Activated CD4-positive, alpha-beta T cell treated with anti-CD3 and anti-CD28 coated beads, Interleukin-2, amount 50 U/mL, for 4 hours (primary cell): Measurements from ENCODE around the gene CCL3.
A peak's percentile ranks its signal among the peaks of the same experiment; 100 is the strongest.
"Not testable (repeated sequence)": the region's sequence is repeated elsewhere in the genome, so short reads cannot be mapped to it uniquely, and the experiment has no call there.

ENCODE experiments used
- DNase-seq, 2 experiments: peaks; one replicate each; pipeline ENCODE4 v3.0.0-alpha.2; 2020

Gene CCL3

DNA sequence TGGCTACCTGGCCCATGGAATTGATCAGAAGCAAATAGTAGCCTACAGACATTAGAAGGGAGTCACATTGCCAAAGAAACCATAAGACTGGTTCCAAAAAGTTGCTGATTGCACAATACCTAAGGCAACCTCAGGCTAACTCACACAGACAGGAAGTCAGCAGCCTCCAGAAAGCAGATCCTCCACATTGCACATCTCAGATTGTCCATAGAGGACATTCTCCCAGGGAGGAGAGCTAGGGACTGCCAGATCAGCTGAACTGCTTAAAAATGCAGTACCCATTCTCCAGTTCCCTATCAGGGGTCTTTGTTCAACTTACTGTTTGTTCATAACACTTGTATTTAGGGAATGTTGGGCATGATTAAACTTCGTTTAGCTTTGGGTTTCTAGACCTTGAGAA is 4.2 kb downstream of the CCL3 start:
- DNase-seq, result no peak

DNA sequence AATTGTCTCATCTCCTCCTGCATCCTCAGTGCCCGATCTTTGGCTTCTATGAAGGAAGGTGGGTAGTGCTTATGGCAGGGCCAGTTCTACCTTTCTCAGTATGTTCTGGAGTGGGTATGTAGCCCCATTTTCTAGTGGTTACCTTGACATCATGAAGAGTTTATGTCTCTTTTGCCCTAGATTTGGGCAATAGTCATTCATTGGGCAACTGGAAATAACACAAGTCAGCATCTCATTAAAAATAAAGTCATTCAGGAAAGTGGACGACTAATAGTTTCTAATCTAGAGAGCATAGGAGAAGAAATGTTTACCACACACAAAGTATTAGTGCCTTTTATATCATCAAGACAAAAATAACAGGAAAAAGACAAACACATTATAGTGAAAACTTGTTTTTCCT is 6.3 kb downstream of the CCL3 start:
- DNase-seq, result not testable (repeated sequence)

DNA sequence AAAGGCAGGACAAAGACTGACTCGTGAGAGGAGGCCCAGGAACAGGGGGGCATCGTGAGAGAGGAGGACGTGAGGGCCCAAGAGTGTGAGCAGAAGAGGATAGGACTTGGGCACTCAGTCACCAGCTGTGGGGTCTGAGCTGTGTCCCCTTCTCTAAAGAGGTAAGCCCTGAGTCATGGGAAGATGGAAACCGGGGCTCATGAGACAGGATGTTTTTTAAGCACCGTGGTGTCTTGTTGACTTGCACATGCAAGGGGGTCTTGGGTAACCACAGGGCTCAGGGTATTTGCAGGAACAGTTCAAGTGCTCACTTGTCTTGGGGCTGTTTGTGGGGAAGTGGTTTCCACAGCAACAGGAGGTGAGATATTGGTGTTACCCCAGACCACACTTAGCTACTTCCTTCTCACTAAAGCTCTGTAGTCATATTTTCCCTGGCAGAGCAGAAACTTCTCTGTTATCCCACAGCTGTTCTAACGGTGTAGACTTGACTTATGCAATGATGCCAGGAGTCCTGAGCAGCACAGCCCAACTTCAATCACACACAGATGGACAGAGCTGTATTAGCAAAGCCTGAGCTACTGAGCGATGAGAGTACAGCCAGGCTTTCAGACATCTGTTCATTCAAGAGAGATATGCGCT is 7.3 kb downstream of the CCL3 start:
- DNase-seq, result not testable (repeated sequence)

DNA sequence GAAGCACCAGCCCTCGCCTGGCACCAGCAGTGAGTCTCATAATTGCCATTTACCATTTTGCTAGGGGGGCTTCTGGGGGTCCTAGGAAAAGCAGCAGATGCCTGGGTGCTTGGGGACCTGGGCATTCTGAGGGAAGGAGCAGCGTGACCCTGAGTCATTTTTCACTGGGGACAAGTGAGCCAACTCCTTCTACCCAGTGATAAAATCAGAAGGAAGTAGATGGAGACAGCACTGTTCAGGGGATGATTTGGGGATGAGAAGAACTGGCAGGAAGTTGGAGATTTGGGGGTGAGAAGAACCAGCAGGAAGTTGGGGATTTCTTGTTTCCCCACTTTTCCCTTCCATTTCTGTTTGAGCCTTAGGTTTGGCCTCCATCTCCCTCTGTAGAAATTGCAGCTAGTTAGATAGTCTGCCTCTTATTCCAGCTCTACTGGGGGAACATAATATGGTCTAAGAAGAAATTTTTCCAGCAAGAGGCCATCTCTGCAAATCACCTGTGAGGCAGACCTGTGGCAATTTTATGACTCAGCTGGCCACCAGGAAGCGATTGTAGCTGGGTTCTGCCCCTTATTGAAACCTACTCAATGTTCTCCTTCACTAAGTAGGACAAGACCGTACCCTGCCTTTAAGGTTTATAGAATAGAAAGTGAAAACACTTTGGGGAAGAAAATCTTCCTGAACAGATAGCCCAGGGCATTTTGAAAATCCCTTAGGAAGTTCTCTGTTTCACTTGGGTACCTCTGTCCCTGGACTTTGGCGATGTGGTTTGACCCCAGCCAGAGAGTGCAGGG is 8.1 kb downstream of the CCL3 start:
- not testable (repeated sequence) for DNase-seq

DNA sequence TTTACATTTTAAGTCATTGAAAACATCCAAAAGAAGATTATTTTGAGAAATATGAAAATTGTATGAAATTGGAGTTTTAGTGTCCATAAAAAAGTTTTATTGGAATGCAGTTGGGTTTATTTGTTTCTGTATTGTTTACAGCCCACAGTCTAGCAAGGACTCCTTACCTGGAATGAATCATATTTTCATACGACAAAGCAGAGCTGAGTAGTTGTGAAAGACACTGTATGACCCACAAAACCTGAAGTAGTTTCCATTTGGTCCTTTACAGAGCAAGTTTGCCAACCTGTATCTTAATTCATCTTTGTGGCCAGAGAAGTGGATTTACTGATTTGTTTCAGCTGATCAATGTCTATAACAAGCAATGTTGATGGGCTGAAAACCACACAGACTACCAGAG is 15.6 kb downstream of the CCL3 start:
- DNase-seq, result no peak

DNA sequence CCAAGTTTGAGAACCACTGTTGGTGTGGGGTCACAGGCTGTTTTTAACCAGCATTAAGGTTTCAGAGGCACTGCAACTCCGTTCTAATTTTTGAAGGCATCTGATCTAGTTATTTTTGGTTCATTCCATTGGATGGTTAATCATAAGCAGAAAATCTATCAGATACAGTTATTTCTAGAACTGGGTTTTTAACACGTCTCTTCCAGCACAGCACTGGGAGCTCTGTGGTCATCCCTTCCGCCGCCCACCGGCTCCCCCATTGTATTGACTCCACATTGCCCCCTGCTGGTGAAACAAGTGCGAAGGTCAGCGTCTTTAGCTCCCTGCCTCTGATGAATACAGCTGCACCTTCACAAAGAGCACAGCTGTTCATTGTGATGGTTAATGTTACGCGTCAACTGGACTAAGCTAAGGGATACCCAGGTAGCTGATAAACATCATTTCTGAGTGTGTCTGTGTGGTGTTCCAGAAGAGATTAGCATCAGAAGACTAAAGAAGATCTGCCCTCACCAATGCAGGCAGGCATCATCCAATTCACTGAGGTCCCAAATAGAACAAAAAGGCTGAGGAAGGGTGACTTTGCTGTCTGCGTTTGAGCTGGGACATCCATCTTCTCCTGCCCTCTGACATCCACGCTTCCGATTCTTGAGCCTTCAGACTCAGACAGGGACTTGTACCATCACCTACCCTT is 17.4 kb downstream of the CCL3 start:
- DNase-seq, result peak; percentile 33

DNA sequence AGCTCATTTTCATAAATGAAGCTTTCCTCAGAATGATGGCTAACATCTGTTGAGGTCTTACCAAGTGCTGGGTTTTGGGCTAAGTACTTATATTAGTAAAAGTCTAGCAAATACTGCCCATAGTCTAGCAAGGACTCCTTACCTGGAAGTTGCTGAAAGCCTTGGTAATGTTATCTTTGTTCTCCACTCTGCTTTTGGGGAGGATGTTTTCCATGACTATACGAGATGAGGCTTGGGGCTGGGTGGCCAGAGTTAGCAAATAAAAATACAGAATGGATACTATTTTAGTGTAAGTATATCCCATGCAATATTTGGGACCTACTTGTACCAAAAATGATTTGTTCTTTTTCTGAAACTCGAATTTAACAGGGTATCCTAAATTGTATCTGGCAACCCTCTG is 18.2 kb downstream of the CCL3 start:
- DNase-seq, result no peak

DNA sequence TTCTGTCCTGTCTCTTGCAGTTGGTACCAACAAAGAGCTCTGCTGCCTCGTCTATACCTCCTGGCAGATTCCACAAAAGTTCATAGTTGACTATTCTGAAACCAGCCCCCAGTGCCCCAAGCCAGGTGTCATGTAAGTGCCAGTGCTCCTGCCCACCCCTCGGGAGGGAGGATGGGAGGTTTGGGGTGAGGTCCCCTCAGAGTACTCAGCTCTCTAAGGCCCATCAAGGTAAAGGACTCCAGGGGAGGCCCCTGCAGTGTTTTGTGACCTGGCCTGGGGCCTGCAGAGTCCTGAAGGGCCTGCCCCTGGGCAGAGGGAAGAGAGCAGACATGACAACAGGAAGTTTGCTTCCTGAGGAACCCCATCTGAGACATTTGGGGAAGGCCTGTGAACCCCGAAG is 19.5 kb downstream of the CCL3 start:
- DNase-seq, result no peak

DNA sequence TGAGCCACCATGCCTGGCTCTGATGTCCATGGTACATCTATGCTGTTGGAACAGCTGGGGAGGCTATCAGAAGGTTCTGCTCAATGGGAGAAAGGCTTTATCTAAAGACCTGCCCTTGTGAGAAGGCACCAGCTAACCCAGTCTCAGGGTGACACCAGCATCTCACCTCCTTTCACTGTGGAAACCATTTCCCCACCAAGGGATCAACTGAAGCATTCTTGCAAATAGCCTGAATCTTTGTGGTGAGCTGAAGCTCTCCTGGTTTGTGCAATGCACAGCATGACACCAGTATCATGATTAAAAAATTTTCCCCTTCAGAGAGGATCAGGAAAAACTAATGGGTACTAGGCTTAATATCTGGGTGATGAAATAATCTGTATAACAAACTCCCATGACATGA is 20.8 kb downstream of the CCL3 start:
- DNase-seq, result no peak

DNA sequence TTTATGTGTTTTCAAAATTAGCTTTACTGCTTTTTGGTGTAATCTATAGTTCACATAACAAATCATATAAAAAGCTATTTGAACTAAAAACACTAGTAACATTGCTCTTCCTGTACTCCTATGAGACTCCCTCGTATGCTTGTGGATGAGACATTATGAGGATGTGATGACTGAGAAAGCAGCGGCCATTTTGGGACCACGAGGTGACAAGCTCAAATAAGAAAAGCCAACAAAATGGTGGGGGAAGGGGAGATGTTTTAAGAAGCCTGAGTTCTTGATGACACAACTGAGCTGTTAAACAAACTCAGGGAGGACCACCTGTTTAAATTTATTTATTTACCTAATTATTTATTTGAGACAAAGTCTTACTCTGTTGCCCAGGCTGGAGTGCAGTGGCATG is 21.4 kb downstream of the CCL3 start:
- DNase-seq, result no peak

DNA sequence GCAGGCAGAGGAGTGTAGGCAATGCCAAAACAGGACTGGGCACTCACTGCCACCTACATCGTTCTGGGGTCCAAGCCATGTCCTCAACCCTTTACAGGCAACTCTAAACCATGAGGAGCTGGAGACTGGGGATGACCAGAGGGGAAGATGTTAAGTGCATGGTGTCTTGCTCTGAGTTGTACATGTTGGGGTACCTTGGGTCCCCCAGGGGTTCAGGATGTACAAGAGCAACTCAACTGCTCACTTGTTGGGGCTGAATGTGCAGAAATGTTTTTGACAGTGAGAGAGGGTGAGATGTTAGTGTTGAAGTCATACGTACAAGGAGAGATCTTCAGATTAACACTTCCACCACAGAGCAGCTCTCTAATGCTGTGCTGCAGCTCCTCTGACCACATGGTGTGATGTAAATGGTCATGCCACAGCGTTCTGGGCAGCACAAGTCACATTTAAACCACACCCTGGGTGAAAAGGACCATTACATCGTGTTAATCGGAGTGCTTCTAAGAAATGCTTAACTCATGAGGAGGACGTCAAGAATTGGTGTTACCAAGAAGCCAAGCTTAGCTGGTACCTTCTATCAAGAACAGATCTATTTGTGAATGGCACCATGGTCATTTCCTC is 23.5 kb downstream of the CCL3 start:
- no peak for DNase-seq

DNA sequence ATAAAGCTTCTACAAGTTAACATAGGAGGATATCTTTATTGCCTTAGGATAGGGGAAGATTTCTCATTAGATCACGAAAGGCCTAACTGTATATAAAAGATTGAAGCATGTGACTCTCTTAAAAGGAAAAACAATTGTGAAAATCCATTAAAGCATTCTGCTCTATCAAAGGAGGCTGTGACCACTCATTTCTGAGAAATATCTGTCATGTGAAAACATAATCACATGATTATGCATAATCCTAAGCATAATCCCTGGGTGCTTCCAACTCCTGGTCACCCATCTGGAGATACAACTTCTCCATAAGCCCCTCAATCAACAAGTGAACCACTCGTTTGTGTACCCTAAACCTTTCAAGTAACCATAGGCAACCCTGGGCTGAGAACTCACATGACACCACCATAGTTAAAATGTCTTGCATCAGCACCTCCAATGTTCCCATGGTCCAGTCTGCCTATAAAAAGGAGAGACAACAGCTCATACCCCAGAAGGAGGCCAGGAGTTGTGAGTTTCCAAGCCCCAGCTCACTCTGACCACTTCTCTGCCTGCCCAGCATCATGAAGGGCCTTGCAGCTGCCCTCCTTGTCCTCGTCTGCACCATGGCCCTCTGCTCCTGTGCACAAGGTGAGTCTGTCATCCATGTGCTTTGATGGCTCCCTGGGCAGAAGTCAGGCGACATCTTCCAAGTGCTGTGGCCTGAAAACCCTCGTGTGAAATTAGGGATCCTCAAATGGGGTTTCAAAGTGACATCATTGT is 26.0 kb downstream of the CCL3 start, which contains the start of gene CCL18:
Gene CCL18 (plus strand): TSS at position 487 of the 756 bp plus-strand sequence. CDS start 71 bp downstream, at position 558.
- no peak for DNase-seq

DNA sequence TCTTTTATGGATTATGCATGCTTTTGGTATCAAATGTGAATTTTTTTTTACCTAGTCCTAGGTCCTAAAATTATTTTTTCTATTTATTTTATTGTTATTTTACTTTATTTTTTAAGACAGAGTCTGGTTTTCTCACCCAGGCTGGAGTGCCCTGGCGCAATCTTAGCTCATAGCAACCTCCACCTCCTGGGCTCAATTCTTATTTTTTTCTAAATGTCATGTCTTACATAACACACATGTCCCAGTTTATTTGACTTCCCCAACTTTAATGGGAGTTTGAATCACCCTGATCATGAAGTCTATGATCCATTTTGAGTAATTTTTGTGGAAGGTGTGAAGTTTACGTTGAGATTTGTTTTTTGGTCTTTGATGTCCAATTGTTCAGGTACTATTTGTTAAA is 29.1 kb downstream of the CCL3 start:
- no peak for DNase-seq

DNA sequence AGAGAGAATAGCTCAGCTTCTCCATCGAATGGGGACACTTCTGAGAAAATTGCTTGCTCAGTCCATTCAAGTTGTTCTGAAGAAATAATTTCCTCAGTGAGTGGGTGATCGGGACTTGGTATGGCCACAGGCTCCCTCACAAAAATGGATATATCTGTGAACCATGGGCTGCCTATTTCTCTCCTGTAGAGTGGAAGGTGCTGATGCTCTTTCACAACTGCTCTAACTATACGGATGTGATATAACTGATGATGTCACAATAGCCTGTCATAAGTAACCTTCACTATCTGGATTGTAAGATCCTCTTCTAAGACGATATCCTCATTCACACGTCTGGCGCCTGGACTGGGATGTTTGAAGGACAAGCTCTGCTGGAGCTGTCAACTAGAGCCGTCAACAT is 30.5 kb downstream of the CCL3 start:
- no peak for DNase-seq

DNA sequence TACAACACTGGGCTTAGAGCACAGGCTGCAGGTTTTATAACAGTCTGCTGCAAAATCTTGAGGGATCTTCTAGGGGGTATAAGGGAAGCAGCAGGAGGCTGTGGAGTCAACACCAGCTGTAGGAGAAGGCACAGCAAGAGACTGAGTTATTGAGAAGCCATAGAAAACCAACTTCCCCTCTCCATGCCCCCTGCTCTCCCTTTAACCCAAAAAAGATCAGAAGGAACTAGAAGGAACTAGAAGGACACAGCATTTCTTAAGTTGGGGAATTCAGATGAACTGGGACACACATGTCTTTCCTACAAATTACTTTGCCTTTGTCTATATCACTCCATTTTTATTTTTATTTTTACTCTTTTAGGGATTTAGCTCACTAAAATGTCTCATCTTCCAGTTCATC is 32.0 kb downstream of the CCL3 start:
- no peak for DNase-seq

DNA sequence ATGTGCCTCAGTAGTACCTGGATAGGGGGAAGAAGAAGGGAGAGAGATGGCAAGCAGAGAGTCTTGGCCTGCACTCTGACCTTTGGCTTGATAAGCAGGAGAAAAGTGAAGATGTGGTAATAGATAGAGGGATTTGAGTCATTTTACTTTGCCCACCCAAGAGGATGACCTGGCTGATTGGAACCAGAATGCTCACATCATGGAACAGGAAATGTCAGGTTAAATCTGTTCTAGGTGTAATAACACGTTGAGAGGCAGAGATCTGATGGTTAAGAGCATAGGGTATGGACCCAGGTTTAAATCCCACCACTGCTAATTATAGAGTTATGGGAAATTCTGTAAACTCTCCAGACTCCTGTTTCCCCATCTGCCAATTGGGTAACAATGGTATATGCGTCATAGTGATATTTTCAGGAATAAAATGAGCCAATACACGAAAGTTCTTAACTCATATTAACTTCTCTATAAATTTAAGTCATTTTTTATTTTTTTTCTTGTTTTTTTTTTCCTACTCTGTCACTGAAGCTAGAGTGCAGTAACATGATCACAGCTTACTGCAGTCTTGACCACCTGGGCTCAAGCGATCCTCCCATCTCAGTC is 33.9 kb downstream of the CCL3 start:
- DNase-seq, result no peak

DNA sequence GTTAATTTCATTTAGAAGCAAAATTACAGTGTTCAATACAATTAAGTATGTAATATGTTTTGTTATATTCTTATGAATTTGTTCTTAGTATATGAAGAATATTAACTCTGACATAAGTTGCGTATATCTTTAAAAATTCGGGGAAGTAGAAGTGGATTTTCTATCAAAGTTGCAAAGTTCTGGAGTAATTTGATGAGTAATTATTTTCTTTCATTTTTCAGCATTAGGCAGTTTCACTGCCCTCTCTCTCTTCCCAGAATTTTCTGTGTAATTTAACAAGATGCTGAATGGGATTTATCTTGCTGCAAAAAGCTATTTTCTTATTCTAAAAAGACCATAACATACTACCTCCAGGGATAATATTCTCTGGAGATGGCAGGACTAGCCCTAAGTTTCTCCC is 34.8 kb downstream of the CCL3 start:
- DNase-seq, result no peak

DNA sequence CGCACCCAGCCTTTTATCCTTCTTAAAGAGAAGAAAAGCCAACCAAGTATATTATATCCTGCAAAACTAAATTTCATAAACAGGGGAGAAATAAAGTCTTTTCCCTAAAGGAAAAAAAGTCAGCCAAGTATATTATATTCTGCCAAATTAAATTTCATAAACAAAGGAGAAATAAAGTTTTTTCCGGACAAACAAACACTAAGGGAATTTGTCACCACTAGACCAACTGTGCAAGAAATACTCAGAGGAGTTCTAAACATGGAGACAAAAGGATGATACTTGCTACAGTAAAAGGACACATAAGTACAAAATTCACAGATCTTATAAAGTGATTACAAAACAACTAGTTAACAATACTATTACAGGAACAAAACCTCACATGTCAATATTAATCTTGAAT is 40.3 kb downstream of the CCL3 start:
- DNase-seq, result no peak

DNA sequence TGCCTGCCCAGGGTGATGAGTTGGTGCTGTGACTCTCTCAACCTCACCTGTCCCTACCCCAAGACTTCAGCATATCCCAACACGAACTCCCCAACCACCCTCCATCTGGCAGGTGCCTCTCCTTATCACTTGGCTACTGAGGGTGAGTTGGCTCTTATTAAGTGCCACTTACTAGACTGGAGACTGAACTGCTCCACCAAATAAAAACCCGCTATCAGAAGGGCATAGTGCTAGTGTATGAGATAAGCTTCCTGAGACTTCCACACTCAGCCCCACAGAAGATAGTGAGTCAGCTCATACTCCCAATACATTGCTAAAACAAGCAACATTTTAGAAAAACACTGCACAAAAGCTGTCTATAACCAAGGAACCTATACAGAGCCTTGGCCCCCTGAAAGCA is 41.9 kb downstream of the CCL3 start:
- DNase-seq, result no peak
